Caco-2 (cell line): Measurements from ENCODE around the gene GREM2. TPM values are rescaled to one million over a fixed set of nuclear protein-coding genes. Genes with fewer than 3 reads are reported as not detected.

ENCODE experiments used
- BruUV-seq: library from RNA; stranded (reverse); fragments of 400-500 nt; replicated peaks from 2 replicates; lab custom pipeline; 2021; lab: Mats Ljungman, UMichigan
- CTCF ChIA-PET: fragments of 300-600 bp; sonication (Branson Sonifier 250); formaldehyde crosslinking; loops from one replicate; lab custom pipeline; 2022; ENCODE audit warnings: antibody characterized with exemption; lab: Charles Lee
- POLR2A ChIA-PET: fragments of 300-600 bp; sonication (Branson Sonifier 250); formaldehyde crosslinking; loops from one replicate; lab custom pipeline; 2022; ENCODE audit warnings: antibody characterized with exemption; lab: Charles Lee
- DNase-seq, 2 experiments: peaks; one replicate each; pipeline versions ENCODE4 v3.0.0 to v3.0.0-alpha.2; 2020 to 2022
- H3K27me3 ChIP-seq: replicated peaks from 2 replicates; pipeline ENCODE4 v1.6.0; 2011; ENCODE audit warnings: low read length; ENCODE audit not compliant: control insufficient read depth, insufficient read depth
- H3K36me3 ChIP-seq: 2 replicates; pipeline ENCODE4 v1.5.1; 2011; ENCODE audit warnings: low read length; ENCODE audit not compliant: control insufficient read depth, insufficient read depth
- H3K4me1 ChIP-seq: fragments of 250-450 bp; sonication (Bioruptor Pico); 2 replicates; pipeline ENCODE4 v1.5.1; 2020; ENCODE audit warnings: mild to moderate bottlenecking
- H3K4me3 ChIP-seq: 2 replicates; pipeline ENCODE4 v1.5.1; 2011; ENCODE audit warnings: low read depth, mild to moderate bottlenecking, control low read depth, low read length
- H3K9me3 ChIP-seq: fragments of 250-450 bp; sonication (Bioruptor Pico); 2 replicates; pipeline ENCODE4 v1.5.1; 2020; ENCODE audit warnings: mild to moderate bottlenecking, moderate library complexity
- H3K27ac Mint-ChIP-seq: one replicate; pipeline ENCODE4 v1.8.0; 2022; ENCODE audit warnings: mixed read lengths; ENCODE audit not compliant: unreplicated experiment
- H3K27me3 Mint-ChIP-seq: one replicate; pipeline ENCODE4 v1.8.0; 2022; ENCODE audit warnings: mixed read lengths; ENCODE audit not compliant: insufficient read depth, unreplicated experiment
- H3K36me3 Mint-ChIP-seq: one replicate; pipeline ENCODE4 v1.8.0; 2022; ENCODE audit warnings: mild to moderate bottlenecking, mixed read lengths; ENCODE audit not compliant: insufficient read depth, unreplicated experiment
- H3K4me1 Mint-ChIP-seq: one replicate; pipeline ENCODE4 v1.8.0; 2022; ENCODE audit warnings: low read depth, mixed read lengths; ENCODE audit not compliant: unreplicated experiment
- H3K4me3 Mint-ChIP-seq: one replicate; pipeline ENCODE4 v1.8.0; 2022; ENCODE audit warnings: mild to moderate bottlenecking, moderate library complexity, mixed read lengths; ENCODE audit not compliant: unreplicated experiment
- H3K9me3 Mint-ChIP-seq: one replicate; pipeline ENCODE4 v1.8.0; 2022; ENCODE audit warnings: mixed read lengths; ENCODE audit not compliant: unreplicated experiment
- intact Hi-C: fragments of 100-400 bp; cut with micrococcal nuclease; formaldehyde crosslinking; loops from one replicate; pipeline ENCODE4 v1.10.0; 2022; ENCODE audit not compliant: unreplicated experiment
- total RNA-seq: library from RNA; stranded (reverse); gene quantifications from 2 replicates; pipeline ENCODE4 v1.2.3, GENCODE V29; 2022
- TF ChIP-seq, protein P1 (sequence below), 2 experiments: fragments of 200-600 bp in 1 of 2; IDR thresholded peaks; 1 replicate in 1 of 2; 2 replicates in 1 of 2; pipeline versions ENCODE4 v1.5.1 to v1.8.0; 2011 to 2022; ENCODE audit warnings: antibody characterized with exemption in 1 of 2, control low read depth in 1 of 2, inconsistent platforms in 1 of 2, low read depth in 1 of 2, low read length in 1 of 2, mild to moderate bottlenecking in 1 of 2, moderate library complexity in 1 of 2; ENCODE audit not compliant: insufficient read depth in 1 of 2, severe bottlenecking in 1 of 2, unreplicated experiment in 1 of 2

GREM2 gene
- total RNA-seq, 1 experiment from 2014 or later: 0.36 TPM

DNA sequence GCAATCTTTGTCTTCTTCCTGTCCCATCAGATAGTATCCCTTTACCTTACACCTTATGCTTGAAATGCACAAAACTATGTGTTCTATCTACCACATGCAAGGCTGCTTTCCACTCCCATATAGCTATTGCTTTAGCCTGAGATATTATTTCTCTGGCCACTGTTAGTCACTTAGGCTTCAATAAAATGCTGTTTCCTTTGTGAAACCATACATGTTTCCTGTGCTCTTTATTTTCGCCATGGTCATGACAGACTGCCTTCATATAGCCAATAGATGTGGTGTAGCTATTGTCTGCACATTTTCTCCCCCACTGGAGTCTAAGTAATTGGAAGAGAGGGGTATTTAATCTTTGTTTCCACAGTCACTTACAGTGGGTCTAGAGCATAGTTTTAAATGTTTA lies 108.4 kb downstream of the GREM2 start:
- no peaks in the 10 kb centered on the region for H3K36me3 ChIP-seq
- H3K9me3 ChIP-seq: no peaks in the 10 kb centered on the region
- H3K4me3 Mint-ChIP-seq: no peak overlapping the region
- TF ChIP-seq, protein P1, sequence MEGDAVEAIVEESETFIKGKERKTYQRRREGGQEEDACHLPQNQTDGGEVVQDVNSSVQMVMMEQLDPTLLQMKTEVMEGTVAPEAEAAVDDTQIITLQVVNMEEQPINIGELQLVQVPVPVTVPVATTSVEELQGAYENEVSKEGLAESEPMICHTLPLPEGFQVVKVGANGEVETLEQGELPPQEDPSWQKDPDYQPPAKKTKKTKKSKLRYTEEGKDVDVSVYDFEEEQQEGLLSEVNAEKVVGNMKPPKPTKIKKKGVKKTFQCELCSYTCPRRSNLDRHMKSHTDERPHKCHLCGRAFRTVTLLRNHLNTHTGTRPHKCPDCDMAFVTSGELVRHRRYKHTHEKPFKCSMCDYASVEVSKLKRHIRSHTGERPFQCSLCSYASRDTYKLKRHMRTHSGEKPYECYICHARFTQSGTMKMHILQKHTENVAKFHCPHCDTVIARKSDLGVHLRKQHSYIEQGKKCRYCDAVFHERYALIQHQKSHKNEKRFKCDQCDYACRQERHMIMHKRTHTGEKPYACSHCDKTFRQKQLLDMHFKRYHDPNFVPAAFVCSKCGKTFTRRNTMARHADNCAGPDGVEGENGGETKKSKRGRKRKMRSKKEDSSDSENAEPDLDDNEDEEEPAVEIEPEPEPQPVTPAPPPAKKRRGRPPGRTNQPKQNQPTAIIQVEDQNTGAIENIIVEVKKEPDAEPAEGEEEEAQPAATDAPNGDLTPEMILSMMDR (IDR thresholded peaks at IDR 0.05; ENCODE audit: insufficient read depth in 1 of 2, low read depth in 1 of 2, low read length in 1 of 2, severe bottlenecking in 1 of 2, unreplicated experiment in 1 of 2): no peak
- no peak for DNase-seq
- CTCF ChIA-PET: no interaction called here
- H3K4me3 ChIP-seq: no peak overlapping the region
- no TSS peak for BruUV-seq
- H3K9me3 Mint-ChIP-seq: no peaks in the 10 kb centered on the region
- H3K27ac Mint-ChIP-seq: no peak overlapping the region
- no peaks in the 10 kb centered on the region for H3K27me3 Mint-ChIP-seq
- POLR2A ChIA-PET: no interaction called here
- no peaks in the 10 kb centered on the region for H3K36me3 Mint-ChIP-seq
- H3K4me1 ChIP-seq: peaks cover 3% of the 10 kb centered on the region
- no peaks in the 10 kb centered on the region for H3K27me3 ChIP-seq
- H3K4me1 Mint-ChIP-seq: no peaks in the 10 kb centered on the region
- intact Hi-C loops: no loop called here

DNA sequence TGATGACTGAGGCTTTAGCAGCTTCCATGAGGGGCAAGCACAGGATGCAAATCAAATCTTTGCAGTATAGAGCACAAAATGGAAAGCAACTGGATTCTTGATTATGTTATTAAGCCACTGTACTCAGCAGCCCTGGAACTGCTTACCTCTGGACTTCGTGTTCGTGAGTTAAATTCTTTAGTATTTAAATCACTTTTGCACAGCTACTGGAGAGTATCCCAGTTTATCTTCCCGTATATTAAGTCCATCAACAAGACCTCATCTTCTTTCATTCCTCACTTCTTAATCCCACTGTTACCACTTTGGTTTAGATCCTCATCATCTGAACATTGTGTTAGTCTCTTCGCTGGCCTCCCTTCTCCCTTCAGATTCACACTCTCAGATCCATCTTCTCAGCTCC lies 108.9 kb downstream of the GREM2 start:
- TF ChIP-seq, protein P1 (IDR thresholded peaks at IDR 0.05; ENCODE audit: insufficient read depth in 1 of 2, low read depth in 1 of 2, low read length in 1 of 2, severe bottlenecking in 1 of 2, unreplicated experiment in 1 of 2): no peak
- CTCF ChIA-PET: no interaction called here
- H3K4me3 ChIP-seq: no peak overlapping the region
- no peaks in the 10 kb centered on the region for H3K9me3 ChIP-seq
- Mint-ChIP-seq H3K36me3 (no peaks in the 10 kb centered on the region), H3K9me3 (no peaks in the 10 kb centered on the region), H3K27me3 (no peaks in the 10 kb centered on the region), H3K4me1 (peaks cover 2% of the 10 kb centered on the region), H3K27ac (no peak overlapping the region), H3K4me3 (no peak overlapping the region)
- no peaks in the 10 kb centered on the region for H3K36me3 ChIP-seq
- no TSS peak for BruUV-seq
- no peaks in the 10 kb centered on the region for H3K27me3 ChIP-seq
- H3K4me1 ChIP-seq: peaks cover 3% of the 10 kb centered on the region
- POLR2A ChIA-PET: no interaction called here
- DNase-seq: no peak
- intact Hi-C loops: no loop called here

DNA sequence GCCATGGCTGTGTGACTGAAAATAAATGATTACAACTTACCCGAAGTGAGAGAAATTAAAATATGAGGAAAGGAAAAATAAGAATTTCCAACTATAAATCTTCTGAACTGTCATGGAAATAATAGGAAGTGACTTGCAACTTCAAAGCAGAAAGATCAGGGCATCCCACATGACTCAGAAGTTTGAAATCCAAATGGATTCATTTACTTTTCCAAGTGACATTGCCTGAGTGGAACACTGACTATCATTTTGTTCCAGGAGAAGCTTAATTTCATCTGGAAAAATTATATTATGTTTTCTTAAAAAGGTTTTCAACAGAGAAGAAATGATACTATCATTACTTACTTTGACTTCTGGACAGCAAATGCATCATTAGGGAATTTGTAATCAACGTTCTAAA lies 110.8 kb downstream of the GREM2 start:
- ChIA-PET POLR2A (no interaction called here), CTCF (no interaction called here)
- Mint-ChIP-seq H3K4me1 (peaks cover 18% of the 10 kb centered on the region), H3K27ac (no peak overlapping the region), H3K4me3 (no peak overlapping the region), H3K36me3 (no peaks in the 10 kb centered on the region), H3K27me3 (no peaks in the 10 kb centered on the region), H3K9me3 (peaks cover 7% of the 10 kb centered on the region)
- DNase-seq: no peak
- Histone ChIP-seq H3K4me1 (peaks cover 3% of the 10 kb centered on the region), H3K27me3 (no peaks in the 10 kb centered on the region), H3K36me3 (no peaks in the 10 kb centered on the region), H3K4me3 (no peak overlapping the region), H3K9me3 (no peaks in the 10 kb centered on the region)
- BruUV-seq: no TSS peak
- TF ChIP-seq, protein P1 (IDR thresholded peaks at IDR 0.05; ENCODE audit: insufficient read depth in 1 of 2, low read depth in 1 of 2, low read length in 1 of 2, severe bottlenecking in 1 of 2, unreplicated experiment in 1 of 2): no peak
- intact Hi-C loops: no loop called here
